Mucosa of rectum (tissue), 2 donors: ENCODE measurements around the gene ACVR2B.

ENCODE experiments used
- H3K27ac ChIP-seq, 2 donors: one replicate each; pipeline ENCODE4 v1.7.0; 2013; ENCODE audit warnings: inconsistent platforms in 2 of 2, low read depth in 2 of 2, low read length in 2 of 2
- H3K27me3 ChIP-seq, 2 donors: one replicate each; pipeline ENCODE4 v1.7.0; 2013; ENCODE audit warnings: low read length in 2 of 2; ENCODE audit not compliant: control insufficient read depth in 2 of 2, insufficient read depth in 2 of 2
- H3K36me3 ChIP-seq, 2 donors: one replicate each; pipeline ENCODE4 v1.7.0; 2013; ENCODE audit warnings: low read length in 2 of 2; ENCODE audit not compliant: control insufficient read depth in 2 of 2, insufficient read depth in 2 of 2
- H3K4me1 ChIP-seq, 2 donors: one replicate each; pipeline ENCODE4 v1.7.0; 2013; ENCODE audit warnings: low read length in 2 of 2, mild to moderate bottlenecking in 1 of 2; ENCODE audit not compliant: control insufficient read depth in 2 of 2, insufficient read depth in 2 of 2
- H3K4me3 ChIP-seq, 2 donors: one replicate each; pipeline ENCODE4 v1.7.0; 2013; ENCODE audit warnings: low read length in 2 of 2
- H3K9ac ChIP-seq, 2 donors: one replicate each; pipeline ENCODE4 v1.7.0; 2013; ENCODE audit warnings: low read length in 2 of 2, low read depth in 1 of 2, mild to moderate bottlenecking in 1 of 2
- H3K9me3 ChIP-seq, 2 donors: one replicate each; pipeline ENCODE4 v1.7.0; 2013; ENCODE audit warnings: low read length in 2 of 2; ENCODE audit not compliant: control insufficient read depth in 2 of 2
- donor health status: healthy.
- donor health status: Normal muscosa, but diverticular disease.

Gene ACVR2B

GRCh38 chr3:38482951-38483350 is 29.3 kb downstream of the ACVR2B start:
- peaks cover 32 to 48% of the 10 kb centered on the region in 2 donors for H3K36me3 ChIP-seq
- no peaks in the 10 kb centered on the region for H3K9me3 ChIP-seq
- H3K27me3 ChIP-seq = no peaks in the 10 kb centered on the region

GRCh38 chr3:38487323-38487722 is 33.6 kb downstream of the ACVR2B start:
- no peaks in the 10 kb centered on the region for H3K9me3 ChIP-seq
- H3K9ac ChIP-seq = no peak overlapping the region
- H3K4me1 ChIP-seq = no peaks in the 10 kb centered on the region
- no peak overlapping the region for H3K4me3 ChIP-seq
- H3K27ac ChIP-seq = no peak overlapping the region
- H3K27me3 ChIP-seq = no peaks in the 10 kb centered on the region
- H3K36me3 ChIP-seq = peaks cover 10 to 17% of the 10 kb centered on the region in 2 donors

More at GRCh38 chr3:38482951-38483350, 29.3 kb downstream of the ACVR2B start:
- Histone ChIP-seq H3K9ac (no peak overlapping the region), H3K4me3 (no peak overlapping the region), H3K4me1 (no peaks in the 10 kb centered on the region), H3K27ac (no peak overlapping the region)

- H3K4me1 ChIP-seq = no peaks in the 10 kb centered on the region
- no peak overlapping the region for H3K27ac ChIP-seq
- peaks cover 0 to 3% of the 10 kb centered on the region in 2 donors for H3K36me3 ChIP-seq
Observed at GRCh38 chr3:38488949-38489348, 35.3 kb downstream of the ACVR2B start.

GRCh38 chr3:38489766-38490165 is 36.1 kb downstream of the ACVR2B start:
- H3K9me3 ChIP-seq = no peaks in the 10 kb centered on the region
- H3K4me3 ChIP-seq = no peak overlapping the region
- no peaks in the 10 kb centered on the region for H3K4me1 ChIP-seq
- H3K27ac ChIP-seq = no peak overlapping the region
- no peaks in the 10 kb centered on the region for H3K27me3 ChIP-seq
- H3K9ac ChIP-seq = no peak overlapping the region
- no peaks in the 10 kb centered on the region for H3K36me3 ChIP-seq

More at GRCh38 chr3:38488949-38489348, 35.3 kb downstream of the ACVR2B start:
- Histone ChIP-seq H3K9me3 (no peaks in the 10 kb centered on the region), H3K27me3 (no peaks in the 10 kb centered on the region), H3K4me3 (no peak overlapping the region), H3K9ac (no peak overlapping the region)

- no peak overlapping the region for H3K27ac ChIP-seq
- no peak overlapping the region for H3K9ac ChIP-seq
Observed at GRCh38 chr3:38490281-38491030, 36.8 kb downstream of the ACVR2B start.

GRCh38 chr3:38491215-38491614 is 37.5 kb downstream of the ACVR2B start:
- Histone ChIP-seq H3K9me3 (no peaks in the 10 kb centered on the region), H3K9ac (no peak overlapping the region), H3K36me3 (no peaks in the 10 kb centered on the region), H3K27me3 (no peaks in the 10 kb centered on the region), H3K4me1 (no peaks in the 10 kb centered on the region), H3K27ac (no peak overlapping the region), H3K4me3 (no peak overlapping the region)

More at GRCh38 chr3:38490281-38491030, 36.8 kb downstream of the ACVR2B start:
- Histone ChIP-seq H3K27me3 (no peaks in the 10 kb centered on the region), H3K4me3 (no peak overlapping the region), H3K36me3 (no peaks in the 10 kb centered on the region), H3K9me3 (no peaks in the 10 kb centered on the region), H3K4me1 (no peaks in the 10 kb centered on the region)

GRCh38 chr3:38493031-38493430 is 39.3 kb downstream of the ACVR2B start:
- H3K9ac ChIP-seq = no peak overlapping the region
- H3K9me3 ChIP-seq = no peaks in the 10 kb centered on the region
- H3K27ac ChIP-seq = no peak overlapping the region
- H3K4me3 ChIP-seq = no peak overlapping the region
- H3K27me3 ChIP-seq = no peaks in the 10 kb centered on the region
- no peaks in the 10 kb centered on the region for H3K36me3 ChIP-seq
- H3K4me1 ChIP-seq = peaks cover 4 to 6% of the 10 kb centered on the region in 2 donors

GRCh38 chr3:38496131-38496910 is 42.6 kb downstream of the ACVR2B start, which contains the start of gene EXOG:
TSS of gene EXOG (plus strand) at chr3:38496340. CDS start at chr3:38496368, 28 bp downstream.
- Histone ChIP-seq H3K27me3 (no peaks in the 10 kb centered on the region), H3K36me3 (peaks cover 0 to 5% of the 10 kb centered on the region in 2 donors), H3K4me1 (peaks cover 4 to 6% of the 10 kb centered on the region in 2 donors), H3K4me3 (peak within 1 kb of the TSS; percentile 92 to 93), H3K27ac (peak within 1 kb of the TSS in 1 of 2 donors; percentile 54), H3K9me3 (no peaks in the 10 kb centered on the region), H3K9ac (peak within 1 kb of the TSS; percentile 71 to 78)

- Histone ChIP-seq H3K9me3 (no peaks in the 10 kb centered on the region), H3K9ac (no peak overlapping the region), H3K36me3 (peaks cover 0 to 9% of the 10 kb centered on the region in 2 donors), H3K27me3 (no peaks in the 10 kb centered on the region), H3K4me3 (peak overlapping the region in 1 of 2 donors; percentile 93), H3K4me1 (peaks cover 4 to 6% of the 10 kb centered on the region in 2 donors), H3K27ac (no peak overlapping the region)
Observed at GRCh38 chr3:38497031-38497430, 43.3 kb downstream of the ACVR2B start.
